ENCODE data around the gene FAIM2. TPM values are rescaled to one million over a fixed set of nuclear protein-coding genes. Genes with fewer than 3 reads are reported as not detected.

Gene FAIM2
- total and polyA plus RNA-seq, 9 of the 15 experiments (the other 6 are each of a cell fraction or from before 2014, with no cell fraction given), result 0.01 to 0.10 TPM; not detected in 7

DNA sequence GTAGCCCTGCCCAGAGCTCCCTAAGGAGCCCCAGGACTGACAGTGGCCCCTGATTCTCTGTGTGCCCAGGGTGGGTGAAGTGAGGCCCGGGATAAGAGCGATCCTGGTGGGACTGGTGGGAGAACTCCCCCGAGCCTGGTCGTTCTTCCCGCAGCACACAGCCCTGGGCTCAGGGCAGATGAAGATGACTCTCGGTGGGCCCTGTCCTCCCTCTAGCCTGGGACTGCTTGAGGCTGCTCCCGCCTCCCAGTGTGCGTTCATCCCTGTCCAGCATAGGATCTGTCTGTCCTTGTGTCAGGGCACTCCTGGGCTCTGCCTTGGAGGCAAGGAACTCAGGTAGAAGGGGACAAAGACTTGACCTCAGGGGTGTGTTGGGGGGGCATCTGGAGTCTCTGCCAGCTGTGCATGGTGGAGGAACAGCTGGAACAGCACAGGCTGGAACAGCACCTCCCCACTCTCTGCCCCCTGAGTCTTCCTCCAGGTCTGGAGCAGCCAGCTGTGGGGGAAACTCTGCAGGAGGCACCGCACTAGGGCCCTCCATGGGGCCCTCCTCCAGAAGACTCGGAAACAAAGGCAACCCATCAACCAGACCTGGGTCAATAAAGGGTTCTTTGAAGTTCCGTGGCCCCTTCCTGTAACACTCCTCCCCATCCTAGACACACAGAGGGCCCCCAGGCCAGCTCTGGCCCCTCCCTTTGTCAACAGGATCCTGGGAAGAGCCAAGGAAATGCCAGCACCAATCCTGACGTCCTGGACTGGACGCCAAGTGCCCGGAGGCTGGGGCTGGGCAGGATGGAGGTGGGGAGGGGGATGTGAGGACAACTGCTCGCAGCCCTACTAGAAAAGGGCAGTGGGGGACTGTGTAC is 15.9 kb downstream of the FAIM2 start:
- Histone ChIP-seq H3K36me3 (ENCODE audit: control insufficient read depth, insufficient read depth, low read length) (no peaks in the 10 kb centered on the region), H3K4me3 (no peak overlapping the region), H4K20me1 (replicated peaks; ENCODE audit: control insufficient read depth, insufficient read depth, low read length) (peaks cover 21% of the 10 kb centered on the region), H2AFZ (ENCODE audit: low read depth, low read length) (no peak overlapping the region), H3K4me2 (ENCODE audit: insufficient read depth, low read length) (no peak overlapping the region), H3K27ac (ENCODE audit: extremely low read depth, low read depth, low read length) (no peak overlapping the region), H3K9ac (ENCODE audit: insufficient read depth in 1 of 2, low read depth in 2 of 2, low read length in 2 of 2) (no peak overlapping the region; a peak in 1 of 4 replicates), H3K27me3 (ENCODE audit: control insufficient read depth in 2 of 2, insufficient read depth in 2 of 2, low read length in 2 of 2) (peaks cover 36 to 57% of the 10 kb centered on the region in 2 experiments), H3K9me3 (replicated peaks; ENCODE audit: control insufficient read depth, insufficient read depth, low read depth, low read length) (no peaks in the 10 kb centered on the region), H3K9me1 (ENCODE audit: control insufficient read depth, insufficient read depth, low read length) (no peaks in the 10 kb centered on the region), H3K79me2 (ENCODE audit: control insufficient read depth, insufficient read depth, low read length) (no peaks in the 10 kb centered on the region), H3K4me1 (replicated peaks in 1 of 2; ENCODE audit: control insufficient read depth in 2 of 2, insufficient read depth in 2 of 2, low read length in 2 of 2) (peaks cover 9 to 34% of the 10 kb centered on the region in 2 experiments; a peak in 4 of 5 replicates)
- FAIRE-seq (no peak), DNase-seq (ENCODE audit: extremely low read depth in 1 of 4, low spot score in 3 of 4) (no peak), ATAC-seq (no peak)
- ChIA-PET POLR2A (no interaction called here), CTCF (ENCODE audit: low intra/inter-chr PET ratio) (no interaction called here)
- no TSS peak for BruUV-seq (replicated peaks)
- intact Hi-C loops (cut with micrococcal nuclease) (no loop called here), in situ Hi-C loops (cut with MboI) (no loop called here)
- WGBS (ENCODE audit: insufficient coverage, low coverage, missing lambda C conversion rate), result 6% methylated on average over 14 of the region's 15 CpGs
- TF ChIP-seq CTBP1 (IDR thresholded peaks at IDR 0.05; ENCODE audit: borderline replicate concordance) (no peak), L3MBTL2 (IDR thresholded peaks at IDR 0.05) (no peak), HDAC8 (tag; IDR thresholded peaks at IDR 0.05) (no peak), XRCC3 (IDR thresholded peaks at IDR 0.05) (no peak), POLR2A (conservative IDR thresholded peaks at IDR 0.05) (no peak), FIP1L1 (IDR thresholded peaks at IDR 0.05; ENCODE audit: low read depth, low read length, poor library complexity, severe bottlenecking) (no peak), ZNF668 (CRISPR knock-in tag; IDR thresholded peaks at IDR 0.05) (no peak), NR2C2 (CRISPR knock-in tag; IDR thresholded peaks at IDR 0.05) (no peak), NR2C2 (tag; IDR thresholded peaks at IDR 0.05) (no peak)
- TF ChIP-seq, protein P1, sequence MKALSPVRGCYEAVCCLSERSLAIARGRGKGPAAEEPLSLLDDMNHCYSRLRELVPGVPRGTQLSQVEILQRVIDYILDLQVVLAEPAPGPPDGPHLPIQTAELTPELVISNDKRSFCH (CRISPR knock-in tag; IDR thresholded peaks at IDR 0.05), result no peak
- TF ChIP-seq, protein P1 (tag; IDR thresholded peaks at IDR 0.05), result no peak
- TF ChIP-seq, protein P2, sequence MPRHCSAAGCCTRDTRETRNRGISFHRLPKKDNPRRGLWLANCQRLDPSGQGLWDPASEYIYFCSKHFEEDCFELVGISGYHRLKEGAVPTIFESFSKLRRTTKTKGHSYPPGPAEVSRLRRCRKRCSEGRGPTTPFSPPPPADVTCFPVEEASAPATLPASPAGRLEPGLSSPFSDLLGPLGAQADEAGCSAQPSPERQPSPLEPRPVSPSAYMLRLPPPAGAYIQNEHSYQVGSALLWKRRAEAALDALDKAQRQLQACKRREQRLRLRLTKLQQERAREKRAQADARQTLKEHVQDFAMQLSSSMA (CRISPR knock-in tag; IDR thresholded peaks at IDR 0.05), result no peak
